ENCODE data around the gene PYGO2.
"Not testable (repeated sequence)": the region's sequence is repeated elsewhere in the genome, so short reads cannot be mapped to it uniquely, and the experiment has no call there.

Gene PYGO2

DNA sequence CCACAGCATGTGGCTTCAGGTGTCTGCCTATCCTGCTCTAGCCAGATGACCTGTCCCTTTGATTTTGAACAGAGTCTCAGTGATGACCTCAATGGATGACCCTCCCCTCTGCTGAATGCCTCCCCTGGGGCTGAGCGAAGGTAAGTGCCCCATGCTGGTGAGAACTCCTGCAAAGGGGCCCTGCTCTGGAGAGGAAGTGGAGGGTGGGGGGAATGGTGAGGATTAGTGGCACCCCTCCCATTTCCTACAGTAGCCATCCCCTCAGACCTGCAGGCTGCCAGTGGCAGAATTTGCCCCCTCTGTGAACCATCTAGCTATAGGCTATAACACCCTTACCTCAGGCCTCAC lies 21.4 kb downstream of the PYGO2 start:
- no peak for DNase-seq

DNA sequence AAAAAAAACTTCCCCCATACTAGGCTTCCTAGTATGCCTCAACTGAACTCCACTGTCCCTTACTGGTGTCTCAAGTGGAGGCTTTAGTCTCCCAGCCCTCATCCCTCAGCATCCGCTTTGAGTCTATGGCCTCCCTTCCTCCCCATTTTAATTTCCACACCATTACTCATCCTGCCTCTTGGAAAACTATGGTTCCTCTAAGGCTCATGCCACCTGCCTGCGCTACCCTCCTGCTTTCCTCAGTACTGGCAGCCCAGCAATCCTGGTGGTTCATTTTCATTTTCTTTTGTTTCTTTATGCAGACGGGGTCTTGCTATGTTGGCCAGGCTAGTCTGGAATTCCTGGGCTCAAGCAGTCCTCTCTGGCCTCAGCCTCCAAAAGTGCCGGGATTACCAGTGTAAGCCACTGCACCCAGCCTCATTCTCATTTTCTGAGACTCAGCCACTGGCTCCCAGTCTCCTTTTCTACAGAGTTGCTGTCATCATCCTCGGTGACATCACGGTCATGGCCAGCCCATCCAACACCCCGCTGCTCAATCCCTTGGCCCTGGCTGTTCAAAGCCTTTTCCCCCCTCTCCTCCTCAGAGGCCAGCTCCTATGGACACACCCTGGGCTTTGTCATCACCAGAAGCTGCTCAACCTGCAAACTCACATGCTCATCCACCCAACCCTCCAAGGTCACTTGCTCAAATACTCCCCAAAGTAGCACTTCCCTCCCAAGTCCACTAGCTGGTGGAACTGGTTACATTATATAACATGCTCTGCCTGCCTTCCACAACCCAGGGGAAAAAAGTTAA lies 22.8 kb downstream of the PYGO2 start:
- no peak for DNase-seq

DNA sequence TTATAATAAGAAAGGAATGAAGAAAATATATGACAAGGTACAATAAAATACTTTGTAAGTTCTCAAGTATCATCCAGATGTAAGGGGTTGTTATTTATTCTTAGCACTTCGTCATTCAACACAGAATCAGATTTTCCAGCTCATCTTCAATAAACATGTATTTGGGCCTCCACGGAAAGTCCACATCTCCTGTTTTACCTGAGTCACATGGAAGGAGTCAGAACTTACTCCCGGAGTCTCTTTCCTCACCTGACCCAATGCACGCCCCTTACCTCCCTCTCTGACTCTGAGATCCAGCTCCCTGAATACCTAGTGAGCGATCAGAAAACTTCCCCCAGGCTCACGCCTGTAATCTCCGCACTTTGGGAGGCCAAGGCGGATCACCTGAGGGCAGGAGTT lies 23.6 kb downstream of the PYGO2 start:
- no peak for DNase-seq

DNA sequence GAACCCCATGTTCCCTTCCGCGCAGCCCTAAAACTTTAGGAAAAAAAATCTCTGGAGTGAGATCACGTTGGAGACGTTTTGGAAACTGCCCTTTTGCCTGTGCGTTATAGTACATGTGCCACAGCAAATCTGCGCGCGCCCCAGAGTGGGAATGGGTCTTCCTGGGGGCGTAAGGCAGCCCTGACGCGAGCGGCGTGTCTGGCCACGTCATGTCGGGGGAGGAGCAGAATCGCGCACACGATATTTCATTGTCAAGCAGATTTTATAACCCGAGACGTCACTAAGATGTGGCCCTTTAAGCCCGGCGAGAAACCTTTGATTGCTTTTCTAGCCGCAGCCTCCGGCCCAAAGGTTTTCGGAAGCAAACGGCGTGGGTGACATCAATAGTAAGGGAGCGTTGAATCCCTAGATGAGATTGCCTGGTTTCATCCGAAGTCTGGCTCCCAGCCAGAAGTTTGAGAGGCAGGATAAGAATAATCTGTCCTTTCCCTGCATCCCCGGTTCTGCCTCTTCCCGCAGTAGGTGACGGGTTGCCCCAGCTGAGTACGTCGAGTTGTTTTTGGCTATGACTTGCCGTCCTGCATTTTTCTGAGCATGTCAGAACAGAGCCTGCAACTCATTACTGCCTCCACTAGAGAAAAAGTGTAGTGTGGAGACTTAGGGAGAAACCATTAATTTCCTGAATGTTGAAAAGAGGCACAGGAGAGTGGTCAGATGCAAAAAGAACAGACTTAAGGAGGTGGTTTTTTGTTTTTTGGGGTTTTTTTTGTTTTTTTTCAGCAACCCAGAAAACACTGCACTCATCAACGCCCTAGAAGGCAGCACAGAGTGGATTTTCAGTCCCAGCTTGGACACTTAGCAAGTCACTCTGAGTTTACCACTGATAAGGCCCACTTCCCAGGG lies 24.2 kb downstream of the PYGO2 start:
- DNase-seq, result peak; percentile 96

DNA sequence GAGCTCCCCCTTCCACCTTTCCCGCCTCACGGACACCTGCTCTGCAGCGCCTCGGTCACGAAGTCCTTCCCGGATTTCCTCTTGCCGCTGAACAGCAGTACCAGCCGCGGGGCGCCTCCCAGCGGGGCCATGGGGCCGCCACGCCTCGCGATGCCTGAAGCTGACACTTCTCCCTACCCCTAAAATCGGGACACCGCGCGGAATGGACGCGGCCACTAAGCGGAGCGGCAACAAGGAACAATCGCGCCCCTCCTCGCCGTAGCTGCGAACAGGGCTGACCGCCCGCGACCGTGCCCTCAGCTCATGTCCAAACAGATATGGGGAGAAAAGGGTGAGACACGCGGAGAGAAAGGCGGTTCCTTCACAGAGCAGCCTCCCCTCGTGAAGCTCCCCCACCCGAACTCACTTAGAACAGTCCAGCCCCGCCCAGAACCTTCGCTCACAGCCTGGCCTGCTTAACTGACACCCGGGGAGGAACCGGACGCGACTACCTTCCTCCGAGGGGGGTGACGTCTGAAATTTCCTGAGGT lies 25.0 kb downstream of the PYGO2 start, which contains the start of gene PMVK:
Gene PMVK (minus strand): TSS at position 165 of the 530 bp plus-strand sequence. CDS start 34 bp downstream, at position 131.
- DNase-seq, result peak; percentile 96

DNA sequence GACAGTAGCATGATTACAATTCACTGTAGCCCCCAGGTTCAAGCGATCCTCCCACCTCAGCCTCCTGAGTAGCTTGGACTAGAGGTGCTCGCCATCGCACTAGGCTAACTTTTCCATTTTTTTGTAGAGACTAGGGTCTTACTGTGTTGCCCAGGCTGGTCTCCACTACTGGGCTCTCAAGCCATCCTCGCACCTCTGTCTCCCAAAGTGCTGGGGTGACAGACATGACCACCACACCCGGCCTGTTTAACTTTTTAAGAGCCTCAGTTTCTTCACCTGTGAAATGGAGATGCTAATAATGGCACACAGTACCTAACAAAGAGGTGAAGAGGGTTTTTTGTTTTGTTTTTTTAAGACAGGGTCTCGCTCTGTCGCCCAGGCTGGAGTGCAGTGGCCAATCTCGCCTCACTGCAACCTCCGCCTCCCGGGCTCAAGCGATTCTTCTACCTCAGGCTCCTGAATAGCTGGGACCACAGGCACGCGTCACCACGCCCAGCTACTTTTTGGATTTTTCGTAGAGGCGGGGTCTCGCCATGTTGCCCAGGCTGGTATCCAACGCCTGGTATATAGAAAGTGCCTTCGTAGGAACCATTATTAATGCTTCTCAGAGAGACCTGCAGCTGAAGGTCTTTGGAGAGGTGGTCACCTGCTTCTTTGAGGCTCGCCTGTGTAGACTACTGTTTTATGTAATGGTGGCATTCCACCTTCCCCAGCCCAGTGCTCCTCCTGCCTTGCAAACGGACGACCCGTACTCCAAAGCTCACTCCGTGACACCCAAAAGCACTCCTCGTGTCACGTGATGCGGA lies 25.6 kb downstream of the PYGO2 start:
- no peak for DNase-seq

DNA sequence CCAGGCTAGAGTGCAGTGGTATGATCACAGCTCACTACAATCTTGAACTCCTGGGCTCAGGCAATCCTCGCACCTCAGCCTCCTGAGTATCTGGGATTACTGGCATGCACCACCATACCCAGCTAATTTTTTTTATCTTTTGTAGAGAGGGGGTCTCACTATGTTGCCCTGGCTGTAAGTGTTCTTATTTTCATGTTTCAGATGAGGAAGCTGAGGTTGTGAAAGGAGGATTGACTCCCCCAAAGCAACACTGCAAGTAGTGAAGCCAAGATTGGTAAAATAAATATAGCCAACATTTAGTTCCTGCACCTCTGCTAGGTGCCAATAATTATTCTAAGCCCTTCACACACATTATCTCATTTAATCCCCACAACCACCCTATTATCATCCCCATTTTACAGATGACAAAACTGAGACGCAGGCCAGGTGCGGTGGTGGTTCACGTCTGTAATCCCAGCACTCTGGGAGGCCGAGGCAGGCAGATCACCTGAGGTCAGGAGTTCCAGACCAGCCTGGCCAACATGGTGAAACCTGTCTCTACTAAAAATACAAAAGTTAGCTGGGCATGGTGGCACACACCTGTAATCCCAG lies 27.1 kb downstream of the PYGO2 start:
- DNase-seq, result no peak

GRCh38 chr1:154931940-154932487 lies 29.6 kb downstream of the PYGO2 start:
- DNase-seq, result no peak

GRCh38 chr1:154926201-154926600 lies 35.4 kb downstream of the PYGO2 start:
- no peak for DNase-seq

DNA sequence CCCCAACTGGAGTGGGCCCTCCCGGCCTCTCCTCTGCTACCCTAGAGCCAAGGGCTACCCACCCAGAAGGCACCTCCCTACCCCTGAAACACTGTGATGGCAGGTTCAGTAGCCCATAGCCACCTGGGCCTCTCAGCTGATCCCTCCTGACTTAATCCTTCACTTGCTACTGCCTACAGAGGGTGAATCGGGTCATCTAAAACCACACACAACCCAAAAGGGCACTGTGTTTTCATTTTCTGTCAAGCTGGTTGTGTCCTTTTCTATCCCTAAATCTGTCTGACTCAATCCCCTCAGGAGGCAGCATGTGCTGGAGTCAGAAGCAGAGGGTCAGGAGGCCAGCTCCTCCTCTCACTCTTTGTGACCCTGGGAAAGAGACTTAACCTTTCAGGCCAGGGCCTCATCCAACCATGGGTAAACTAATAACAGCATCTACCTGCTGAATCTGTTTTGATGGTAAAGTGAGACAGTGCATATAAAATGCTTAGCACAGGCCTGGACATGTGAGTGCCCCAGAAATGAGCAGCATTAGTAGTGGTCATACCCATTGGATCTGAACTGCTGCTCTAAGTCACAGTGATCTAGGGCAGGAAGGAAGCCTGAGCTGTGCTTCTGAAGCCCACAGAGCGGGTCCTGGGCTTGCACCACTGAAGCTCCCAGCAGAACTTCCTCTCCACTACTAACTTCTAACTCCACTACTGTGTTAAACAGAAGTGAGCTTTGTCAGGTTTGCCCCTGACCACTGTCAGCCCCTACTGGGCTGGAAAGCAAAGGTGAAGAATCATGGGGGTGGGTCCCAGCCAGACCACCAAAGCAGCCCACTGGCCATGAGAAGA lies 36.0 kb downstream of the PYGO2 start:
- DNase-seq, result no peak

- no peak for DNase-seq
Measured at GRCh38 chr1:154923695-154924094, 37.9 kb downstream of the PYGO2 start.

DNA sequence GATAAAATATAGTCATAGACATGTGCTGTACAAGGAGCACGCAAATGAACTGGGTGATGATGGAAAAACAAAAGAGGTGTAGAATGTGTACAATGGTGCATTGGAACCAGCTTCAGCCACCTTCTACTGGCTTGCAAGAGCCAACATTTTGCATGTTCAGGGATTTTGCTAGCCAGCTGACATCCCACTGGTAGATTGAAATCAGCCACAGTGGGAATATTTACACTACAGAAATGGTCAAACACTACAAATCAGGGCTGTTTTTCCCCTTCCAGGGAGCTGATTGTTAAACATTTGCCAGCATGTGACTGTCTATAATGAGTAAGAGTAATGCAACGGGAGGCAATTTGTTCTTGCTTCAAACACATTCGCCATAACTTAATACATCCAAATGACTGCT lies 48.3 kb downstream of the PYGO2 start:
- no peak for DNase-seq

DNA sequence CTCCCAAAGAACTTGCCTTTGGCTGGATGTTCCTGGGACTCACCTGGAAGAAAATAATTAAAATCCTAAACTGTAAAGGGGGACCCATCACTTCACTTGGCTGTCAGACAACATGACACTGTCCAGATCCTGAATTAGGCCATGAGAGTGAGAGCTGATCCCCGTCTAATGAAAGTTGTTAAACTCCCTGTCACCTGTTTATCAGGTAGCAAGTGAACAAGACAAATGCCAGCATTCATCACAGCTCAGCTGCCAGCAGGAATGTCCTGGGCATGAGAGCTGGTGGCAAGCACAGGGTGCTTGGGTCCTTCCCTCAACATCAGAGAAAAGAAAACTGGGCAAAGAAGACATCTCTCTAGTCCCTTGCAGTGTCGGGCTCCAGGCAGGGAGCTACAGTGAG lies 48.8 kb downstream of the PYGO2 start:
- no peak for DNase-seq

DNA sequence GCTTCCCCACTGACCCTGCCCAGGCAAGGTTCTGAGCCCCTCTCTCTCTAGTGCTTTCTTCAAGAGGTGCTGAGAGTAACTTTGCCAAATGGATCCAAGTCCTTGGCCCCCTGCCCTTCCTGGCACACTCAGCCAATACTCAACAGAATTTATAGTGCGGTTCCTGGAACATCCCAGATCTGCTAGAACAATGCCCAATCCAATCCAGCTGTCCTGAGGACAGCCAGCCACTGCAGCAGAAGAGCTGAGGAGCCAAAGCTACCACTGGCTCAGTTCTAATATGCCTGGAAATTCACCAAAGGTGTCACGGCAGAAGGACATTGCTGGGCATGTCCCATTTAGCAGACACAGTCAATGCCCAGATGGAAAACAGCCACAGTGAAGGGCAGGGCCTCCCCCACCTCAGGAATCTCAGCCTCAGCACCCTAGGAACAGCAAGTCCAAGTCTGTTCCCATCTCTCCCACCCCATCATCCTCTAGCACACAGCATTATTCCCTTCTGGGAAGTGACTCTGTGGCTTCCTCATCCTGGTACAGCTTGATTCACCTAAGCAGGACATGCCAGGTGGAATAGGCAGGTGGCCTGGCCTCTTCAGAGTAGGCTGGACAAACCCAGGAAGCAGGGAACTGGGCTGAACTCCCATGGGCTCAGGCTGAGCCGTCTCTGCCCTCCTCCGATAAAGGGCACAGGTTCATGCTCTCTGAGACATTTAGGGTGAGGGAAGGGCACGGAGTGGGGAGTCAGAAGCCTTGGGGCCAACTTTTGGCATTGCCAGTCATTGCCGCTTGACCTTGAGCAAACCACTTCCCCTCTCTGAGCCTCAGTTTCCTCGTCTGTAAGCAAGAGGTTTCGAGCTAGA lies 49.7 kb downstream of the PYGO2 start:
- no peak for DNase-seq

GRCh38 chr1:154910851-154911250 lies 50.7 kb downstream of the PYGO2 start:
- DNase-seq, result no peak

DNA sequence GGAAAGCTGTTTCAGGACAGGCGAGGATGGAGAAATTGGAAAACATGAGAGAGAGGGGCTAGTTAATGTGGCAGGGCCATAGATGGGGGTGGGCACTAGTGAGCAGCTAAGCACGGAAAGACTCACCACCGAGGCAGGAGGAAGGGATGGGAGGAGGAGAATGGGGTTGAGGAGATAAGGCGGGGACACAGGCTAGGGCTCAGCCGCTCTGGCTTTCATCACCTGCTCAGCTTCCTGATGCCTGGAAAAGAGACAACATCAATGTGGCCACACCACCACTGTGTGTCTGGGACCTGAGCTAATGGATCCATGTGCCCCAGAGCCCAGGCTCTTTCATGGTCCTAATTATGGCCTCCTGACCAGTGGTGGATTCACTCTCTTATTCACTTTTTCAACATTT lies 52.6 kb downstream of the PYGO2 start:
- no peak for DNase-seq

DNA sequence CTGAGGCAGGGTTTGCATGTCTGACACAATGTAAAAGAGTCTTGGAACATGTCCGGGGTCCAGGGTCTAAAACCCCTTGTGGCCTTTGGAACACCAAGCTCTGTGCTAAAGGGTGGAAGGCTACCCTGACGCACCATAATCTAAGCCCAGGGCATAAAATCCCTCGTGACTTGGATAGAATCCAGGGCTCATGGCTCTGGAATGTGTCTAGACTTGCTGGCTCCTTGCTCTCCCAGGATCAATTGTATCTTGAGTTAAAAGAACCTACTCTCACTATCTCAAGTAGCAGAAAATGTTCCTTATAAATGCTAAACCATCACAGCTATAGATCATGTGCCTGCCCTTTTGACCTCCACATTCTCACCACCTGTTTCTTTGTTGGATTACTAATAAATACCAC lies 53.5 kb downstream of the PYGO2 start:
- not testable (repeated sequence) for DNase-seq
